Esophagus muscularis mucosa (tissue), 3 donors: ENCODE results near the gene ADAM10.

Source experiments
- POLR2A ChIP-seq: fragments of 450-650 bp; IDR thresholded peaks from one replicate; pipeline ENCODE4 v1.6.1; 2017; ENCODE audit warnings: antibody characterized with exemption, moderate library complexity, mild to moderate bottlenecking, low read depth
- TF ChIP-seq, protein P1 (sequence below), 3 experiments: fragments of 200-600 bp in 2 of 3; fragments of 450-650 bp in 1 of 3; sonication (generic) in 2 of 3; IDR thresholded peaks; one replicate each; pipeline ENCODE4 v1.5.1; 2017 to 2019; ENCODE audit warnings: antibody characterized with exemption in 3 of 3, mild to moderate bottlenecking in 2 of 3, moderate library complexity in 1 of 3

- TF ChIP-seq, protein P1, sequence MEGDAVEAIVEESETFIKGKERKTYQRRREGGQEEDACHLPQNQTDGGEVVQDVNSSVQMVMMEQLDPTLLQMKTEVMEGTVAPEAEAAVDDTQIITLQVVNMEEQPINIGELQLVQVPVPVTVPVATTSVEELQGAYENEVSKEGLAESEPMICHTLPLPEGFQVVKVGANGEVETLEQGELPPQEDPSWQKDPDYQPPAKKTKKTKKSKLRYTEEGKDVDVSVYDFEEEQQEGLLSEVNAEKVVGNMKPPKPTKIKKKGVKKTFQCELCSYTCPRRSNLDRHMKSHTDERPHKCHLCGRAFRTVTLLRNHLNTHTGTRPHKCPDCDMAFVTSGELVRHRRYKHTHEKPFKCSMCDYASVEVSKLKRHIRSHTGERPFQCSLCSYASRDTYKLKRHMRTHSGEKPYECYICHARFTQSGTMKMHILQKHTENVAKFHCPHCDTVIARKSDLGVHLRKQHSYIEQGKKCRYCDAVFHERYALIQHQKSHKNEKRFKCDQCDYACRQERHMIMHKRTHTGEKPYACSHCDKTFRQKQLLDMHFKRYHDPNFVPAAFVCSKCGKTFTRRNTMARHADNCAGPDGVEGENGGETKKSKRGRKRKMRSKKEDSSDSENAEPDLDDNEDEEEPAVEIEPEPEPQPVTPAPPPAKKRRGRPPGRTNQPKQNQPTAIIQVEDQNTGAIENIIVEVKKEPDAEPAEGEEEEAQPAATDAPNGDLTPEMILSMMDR (IDR thresholded peaks at IDR 0.05) = peak in 1 of 3 experiments; percentile 30
- no peak for TF ChIP-seq POLR2A
Observed at GRCh38 chr15:58770519-58770856, 21.0 kb upstream of the ADAM10 start.
